GM23338 (cell line): ENCODE data around the gene SMAP2.

ENCODE experiments used
- CREB1 ChIP-seq: fragments of 250-450 bp; sonication (Bioruptor Pico); IDR thresholded peaks from 2 replicates; pipeline ENCODE4 v1.5.0; 2020; ENCODE audit warnings: low read depth, mild to moderate bottlenecking, moderate library complexity
- POLR2AphosphoS5 ChIP-seq: IDR thresholded peaks from 2 replicates; pipeline ENCODE4 v1.6.1; 2016; ENCODE audit warnings: antibody characterized with exemption, low read depth
- TF ChIP-seq, protein P1 (sequence below), 2 experiments: fragments of 200-600 bp in 1 of 2; sonication (generic) in 1 of 2; conservative IDR thresholded peaks; 2 replicates each; pipeline versions ENCODE4 v1.5.1 to v1.6.1; 2016 to 2017; ENCODE audit warnings: antibody characterized with exemption in 2 of 2, low read depth in 2 of 2, mild to moderate bottlenecking in 2 of 2, moderate library complexity in 1 of 2

DNA sequence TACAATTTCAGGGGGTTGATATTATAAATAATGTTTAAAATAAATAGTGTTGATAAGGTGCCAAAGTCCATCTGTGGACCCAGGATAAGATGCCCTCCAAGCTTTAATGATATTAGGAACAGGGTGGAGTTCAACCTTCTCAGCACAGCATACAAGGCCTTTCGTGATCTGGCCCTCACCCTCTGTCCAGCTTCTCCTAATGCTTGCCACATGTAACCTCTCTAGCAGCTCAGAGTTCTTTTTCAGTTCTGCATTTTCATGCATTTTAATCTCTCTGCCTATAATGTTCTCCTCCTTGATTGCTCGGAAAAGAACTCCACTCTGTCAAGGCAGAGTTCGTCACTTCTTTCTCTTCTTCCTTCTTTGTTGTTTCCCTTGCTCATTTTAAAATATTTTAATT is 21.4 kb upstream of the SMAP2 start:
- TF ChIP-seq, protein P1, sequence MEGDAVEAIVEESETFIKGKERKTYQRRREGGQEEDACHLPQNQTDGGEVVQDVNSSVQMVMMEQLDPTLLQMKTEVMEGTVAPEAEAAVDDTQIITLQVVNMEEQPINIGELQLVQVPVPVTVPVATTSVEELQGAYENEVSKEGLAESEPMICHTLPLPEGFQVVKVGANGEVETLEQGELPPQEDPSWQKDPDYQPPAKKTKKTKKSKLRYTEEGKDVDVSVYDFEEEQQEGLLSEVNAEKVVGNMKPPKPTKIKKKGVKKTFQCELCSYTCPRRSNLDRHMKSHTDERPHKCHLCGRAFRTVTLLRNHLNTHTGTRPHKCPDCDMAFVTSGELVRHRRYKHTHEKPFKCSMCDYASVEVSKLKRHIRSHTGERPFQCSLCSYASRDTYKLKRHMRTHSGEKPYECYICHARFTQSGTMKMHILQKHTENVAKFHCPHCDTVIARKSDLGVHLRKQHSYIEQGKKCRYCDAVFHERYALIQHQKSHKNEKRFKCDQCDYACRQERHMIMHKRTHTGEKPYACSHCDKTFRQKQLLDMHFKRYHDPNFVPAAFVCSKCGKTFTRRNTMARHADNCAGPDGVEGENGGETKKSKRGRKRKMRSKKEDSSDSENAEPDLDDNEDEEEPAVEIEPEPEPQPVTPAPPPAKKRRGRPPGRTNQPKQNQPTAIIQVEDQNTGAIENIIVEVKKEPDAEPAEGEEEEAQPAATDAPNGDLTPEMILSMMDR (conservative IDR thresholded peaks at IDR 0.05; ENCODE audit: low read depth in 2 of 2): no peak
- no peak for TF ChIP-seq CREB1 (CRISPR knock-in tag)
- no peak for TF ChIP-seq POLR2AphosphoS5
